ENCODE measurements around the gene CNDP2.

CNDP2 gene

GRCh38 chr18:74508821-74509225 is 12.7 kb downstream of the CNDP2 start:
- DNase-seq (ENCODE audit: low read depth), result no peak

DNA sequence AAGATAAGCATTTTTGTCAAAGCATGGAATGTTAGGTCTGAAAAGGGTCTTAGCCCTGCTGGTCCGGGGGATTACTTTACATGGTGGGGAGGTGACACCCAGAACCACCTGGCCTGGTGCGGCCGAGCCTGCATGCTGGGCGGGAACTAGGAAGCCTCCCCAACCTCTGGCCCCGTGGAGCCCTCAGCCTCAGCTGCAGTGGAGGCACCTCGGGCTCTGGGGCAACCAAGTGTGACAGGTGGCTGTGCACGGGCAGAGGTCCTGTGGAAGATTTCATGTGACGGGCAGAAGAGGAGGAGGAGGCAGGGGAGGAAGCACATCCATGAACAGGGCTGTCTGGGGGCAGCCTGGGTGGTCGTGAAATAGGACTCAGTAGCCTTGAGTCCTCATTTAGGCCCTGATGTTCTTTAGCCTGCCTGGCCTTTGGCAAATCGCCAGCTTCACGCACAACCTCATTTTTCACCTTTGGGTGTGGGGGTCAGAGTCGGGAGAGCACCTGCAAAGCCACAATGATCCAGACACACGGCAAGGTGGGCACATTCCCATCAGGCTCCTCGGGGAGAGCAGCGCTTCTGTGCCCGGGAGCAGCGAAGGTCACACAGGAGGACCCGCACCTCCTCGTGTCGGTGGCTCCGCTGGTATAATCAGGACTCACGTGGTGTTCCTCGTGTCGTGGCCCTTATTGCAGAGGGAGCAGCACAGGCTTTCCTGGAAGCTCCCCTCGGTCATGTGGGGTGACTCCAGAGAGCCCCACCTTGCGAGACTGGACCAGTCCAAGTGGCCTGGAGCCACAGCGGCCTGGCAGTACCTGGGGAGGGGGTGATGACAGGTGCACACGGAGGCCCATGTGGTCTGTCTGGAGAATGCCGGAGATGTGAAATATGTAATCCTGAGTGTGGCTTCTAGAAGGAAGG is 13.9 kb downstream of the CNDP2 start:
- no peak for DNase-seq (ENCODE audit: low read depth)
- no peak for TF ChIP-seq CTCF (conservative IDR thresholded peaks at IDR 0.05; ENCODE audit: control insufficient read depth, insufficient read depth, low read depth, low read length)
- no peak overlapping the region for H3K4me3 ChIP-seq (ENCODE audit: control insufficient read depth, low read depth, low read length)

More at GRCh38 chr18:74508821-74509225, 12.7 kb downstream of the CNDP2 start:
- no peak overlapping the region for H3K4me3 ChIP-seq (ENCODE audit: control insufficient read depth, low read depth, low read length)
- TF ChIP-seq CTCF (conservative IDR thresholded peaks at IDR 0.05; ENCODE audit: control insufficient read depth, insufficient read depth, low read depth, low read length), result no peak

DNA sequence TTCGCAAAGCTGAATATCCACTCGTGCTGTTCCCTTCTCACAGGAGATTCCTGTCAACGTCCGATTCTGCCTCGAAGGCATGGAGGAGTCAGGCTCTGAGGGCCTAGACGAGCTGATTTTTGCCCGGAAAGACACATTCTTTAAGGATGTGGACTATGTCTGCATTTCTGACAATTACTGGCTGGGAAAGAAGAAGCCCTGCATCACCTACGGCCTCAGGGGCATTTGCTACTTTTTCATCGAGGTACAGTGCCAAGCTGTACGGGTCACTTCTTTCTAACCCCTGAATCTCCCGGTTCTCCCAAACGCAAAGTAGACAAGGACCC is 14.6 kb downstream of the CNDP2 start:
- no peak for TF ChIP-seq CTCF (conservative IDR thresholded peaks at IDR 0.05; ENCODE audit: control insufficient read depth, insufficient read depth, low read depth, low read length)
- no peak overlapping the region for H3K4me3 ChIP-seq (ENCODE audit: control insufficient read depth, low read depth, low read length)
- no peak for DNase-seq (ENCODE audit: low read depth)

DNA sequence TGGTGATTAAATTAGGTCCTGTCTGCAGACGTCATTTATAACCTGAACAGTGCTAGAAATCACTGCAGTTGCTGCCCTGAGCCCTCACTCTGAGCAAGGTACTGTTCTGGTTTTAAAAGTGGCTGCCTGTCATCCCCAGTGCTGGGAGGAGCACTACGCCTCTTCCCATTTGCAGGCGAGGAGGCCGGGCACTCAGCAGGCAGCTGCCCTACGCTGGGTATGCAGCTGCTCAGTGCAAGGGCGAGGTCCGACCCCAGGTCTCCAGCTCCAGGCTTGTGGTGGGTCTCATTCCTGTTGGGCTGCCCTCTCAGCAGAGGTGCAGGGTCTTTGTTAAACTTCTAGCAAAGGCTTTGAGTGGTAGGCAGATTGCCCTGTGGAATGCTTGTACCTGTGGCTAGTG is 15.7 kb downstream of the CNDP2 start:
- DNase-seq (ENCODE audit: low read depth), result no peak
- H3K4me3 ChIP-seq (ENCODE audit: control insufficient read depth, low read depth, low read length), result no peak overlapping the region
- no peak for TF ChIP-seq CTCF (conservative IDR thresholded peaks at IDR 0.05; ENCODE audit: control insufficient read depth, insufficient read depth, low read depth, low read length)

DNA sequence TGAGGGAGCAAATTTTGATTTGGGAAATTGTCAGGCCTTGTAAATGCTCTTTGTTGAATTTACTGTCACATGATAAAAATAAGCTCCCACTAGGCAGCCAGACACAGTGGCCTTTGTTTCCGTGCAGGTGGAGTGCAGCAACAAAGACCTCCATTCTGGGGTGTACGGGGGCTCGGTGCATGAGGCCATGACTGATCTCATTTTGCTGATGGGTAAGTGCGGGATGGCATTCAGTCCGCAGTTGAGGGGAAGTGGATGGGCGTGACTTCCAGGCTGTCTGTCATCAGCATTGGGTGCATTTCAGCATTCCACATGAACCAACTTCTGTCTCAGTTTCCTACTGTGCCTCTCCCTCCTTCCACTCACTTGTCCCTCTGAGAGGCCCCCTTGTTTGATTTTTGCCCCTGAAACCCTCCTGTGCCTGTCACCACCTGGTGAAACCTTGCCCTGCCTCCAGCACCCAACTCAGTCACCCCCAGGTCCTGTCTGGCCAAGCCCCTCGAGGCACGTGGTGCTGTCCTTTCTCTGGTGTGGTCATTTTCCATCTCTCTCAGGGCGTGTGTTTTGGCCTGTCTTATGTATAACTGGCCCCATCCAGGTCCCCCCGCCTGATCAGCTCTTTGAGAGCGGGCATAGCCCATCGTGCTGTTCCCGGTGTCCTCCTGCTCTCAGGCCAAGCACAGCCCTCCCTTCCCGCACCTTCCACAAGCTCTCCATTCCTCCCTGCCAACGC is 16.3 kb downstream of the CNDP2 start:
- DNase-seq (ENCODE audit: low read depth), result no peak
- H3K4me3 ChIP-seq (ENCODE audit: control insufficient read depth, low read depth, low read length), result no peak overlapping the region
- TF ChIP-seq CTCF (conservative IDR thresholded peaks at IDR 0.05; ENCODE audit: control insufficient read depth, insufficient read depth, low read depth, low read length), result no peak

GRCh38 chr18:74513149-74513882 is 17.2 kb downstream of the CNDP2 start:
- DNase-seq (ENCODE audit: low read depth), result no peak
- H3K4me3 ChIP-seq (ENCODE audit: control insufficient read depth, low read depth, low read length), result no peak overlapping the region
- TF ChIP-seq CTCF (conservative IDR thresholded peaks at IDR 0.05; ENCODE audit: control insufficient read depth, insufficient read depth, low read depth, low read length), result no peak
